NB4 (cell line): ENCODE measurements around the gene PUM2.

Experiments used
- MAX ChIP-seq: IDR thresholded peaks from 2 replicates; pipeline ENCODE4 v1.6.1; 2011; ENCODE audit warnings: low read depth, low read length
- POLR2A ChIP-seq: IDR thresholded peaks from 2 replicates; pipeline ENCODE4 v1.6.1; 2011; ENCODE audit warnings: mild to moderate bottlenecking; ENCODE audit not compliant: insufficient read length; ENCODE audit errors: extremely low read depth
- TF ChIP-seq, protein P1 (sequence below): IDR thresholded peaks from one replicate; pipeline ENCODE4 v1.5.1; 2012; ENCODE audit warnings: low read depth, low read length

GRCh38 chr2:20398956-20399567 lies 48.4 kb upstream of the PUM2 start:
- TF ChIP-seq, protein P1, sequence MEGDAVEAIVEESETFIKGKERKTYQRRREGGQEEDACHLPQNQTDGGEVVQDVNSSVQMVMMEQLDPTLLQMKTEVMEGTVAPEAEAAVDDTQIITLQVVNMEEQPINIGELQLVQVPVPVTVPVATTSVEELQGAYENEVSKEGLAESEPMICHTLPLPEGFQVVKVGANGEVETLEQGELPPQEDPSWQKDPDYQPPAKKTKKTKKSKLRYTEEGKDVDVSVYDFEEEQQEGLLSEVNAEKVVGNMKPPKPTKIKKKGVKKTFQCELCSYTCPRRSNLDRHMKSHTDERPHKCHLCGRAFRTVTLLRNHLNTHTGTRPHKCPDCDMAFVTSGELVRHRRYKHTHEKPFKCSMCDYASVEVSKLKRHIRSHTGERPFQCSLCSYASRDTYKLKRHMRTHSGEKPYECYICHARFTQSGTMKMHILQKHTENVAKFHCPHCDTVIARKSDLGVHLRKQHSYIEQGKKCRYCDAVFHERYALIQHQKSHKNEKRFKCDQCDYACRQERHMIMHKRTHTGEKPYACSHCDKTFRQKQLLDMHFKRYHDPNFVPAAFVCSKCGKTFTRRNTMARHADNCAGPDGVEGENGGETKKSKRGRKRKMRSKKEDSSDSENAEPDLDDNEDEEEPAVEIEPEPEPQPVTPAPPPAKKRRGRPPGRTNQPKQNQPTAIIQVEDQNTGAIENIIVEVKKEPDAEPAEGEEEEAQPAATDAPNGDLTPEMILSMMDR: no peak
- TF ChIP-seq POLR2A: no peak
- no peak for TF ChIP-seq MAX
